IPS DF 6.9 (cell line): ENCODE results near the gene FRMD4B.
"Not testable (repeated sequence)": the region's sequence is repeated elsewhere in the genome, so short reads cannot be mapped to it uniquely, and the experiment has no call there.

Source experiments
- DNase-seq: peaks from one replicate; pipeline ENCODE4 v3.0.0-alpha.2; 2013; ENCODE audit warnings: low read depth, low spot score
- H3K27ac ChIP-seq: one replicate; pipeline ENCODE4 v1.5.1; 2013; ENCODE audit warnings: low read length, control low read depth
- H3K27me3 ChIP-seq: 2 replicates; pipeline ENCODE4 v1.6.1; 2013; ENCODE audit warnings: mild to moderate bottlenecking, low read length; ENCODE audit not compliant: control insufficient read depth, insufficient read depth
- H3K36me3 ChIP-seq: 2 replicates; pipeline ENCODE4 v1.6.1; 2013; ENCODE audit warnings: low read length; ENCODE audit not compliant: control insufficient read depth, insufficient read depth
- H3K4me1 ChIP-seq: 2 replicates; pipeline ENCODE4 v1.6.1; 2013; ENCODE audit warnings: low read length; ENCODE audit not compliant: control insufficient read depth, insufficient read depth
- H3K4me3 ChIP-seq: 2 replicates; pipeline ENCODE4 v1.5.1; 2013; ENCODE audit warnings: mild to moderate bottlenecking, low read length
- H3K9me3 ChIP-seq: 2 replicates; pipeline ENCODE4 v1.6.1; 2013; ENCODE audit warnings: low read length, inconsistent platforms; ENCODE audit not compliant: control insufficient read depth, insufficient read depth
- WGBS: extraction: QIAGEN DNeasy Blood & Tissue Kit; methylation state at CpG from one replicate; pipeline ENCODE4 v1.1.7; 2013; ENCODE audit warnings: mixed read lengths, missing lambda C conversion rate; ENCODE audit not compliant: insufficient read length, insufficient coverage; 5-methylcytosine and 5-hydroxymethylcytosine counted together

The FRMD4B gene

GRCh38 chr3:69272556-69272955, 113.3 kb downstream of the FRMD4B start:
- Histone ChIP-seq H3K27ac (no peak overlapping the region), H3K4me3 (no peak overlapping the region), H3K27me3 (no peaks in the 10 kb centered on the region), H3K9me3 (no peaks in the 10 kb centered on the region), H3K4me1 (no peaks in the 10 kb centered on the region), H3K36me3 (no peaks in the 10 kb centered on the region)
- no CpG with 5 or more reads among the region's 2 CpGs for WGBS
- no peak for DNase-seq

- Histone ChIP-seq H3K4me3 (no peak overlapping the region), H3K27ac (no peak overlapping the region), H3K9me3 (no peaks in the 10 kb centered on the region), H3K4me1 (no peaks in the 10 kb centered on the region), H3K27me3 (no peaks in the 10 kb centered on the region), H3K36me3 (no peaks in the 10 kb centered on the region)
- WGBS, result no CpG with 5 or more reads among the region's 3 CpGs
- DNase-seq, result no peak
Observed at GRCh38 chr3:69271098-69271497, 114.8 kb downstream of the FRMD4B start.

GRCh38 chr3:69266585-69266984, 119.3 kb downstream of the FRMD4B start:
- Histone ChIP-seq H3K27ac (no peak overlapping the region), H3K27me3 (no peaks in the 10 kb centered on the region), H3K36me3 (no peaks in the 10 kb centered on the region), H3K4me3 (no peak overlapping the region), H3K9me3 (no peaks in the 10 kb centered on the region), H3K4me1 (no peaks in the 10 kb centered on the region)
- DNase-seq, result no peak
- WGBS, result 100% methylated on average over 1 of the region's 2 CpGs

GRCh38 chr3:69266071-69266470, 119.8 kb downstream of the FRMD4B start:
- no CpG with 5 or more reads among the region's 2 CpGs for WGBS

GRCh38 chr3:69260843-69261405, 125.0 kb downstream of the FRMD4B start:
- not testable (repeated sequence) for H3K36me3 ChIP-seq, H3K4me3 ChIP-seq, DNase-seq, H3K9me3 ChIP-seq, H3K27ac ChIP-seq, H3K4me1 ChIP-seq, H3K27me3 ChIP-seq
- no CpG with 5 or more reads among the region's 7 CpGs for WGBS

More at GRCh38 chr3:69266071-69266470, 119.8 kb downstream of the FRMD4B start:
- DNase-seq, H3K27ac ChIP-seq, H3K27me3 ChIP-seq, H3K36me3 ChIP-seq, H3K4me1 ChIP-seq, H3K4me3 ChIP-seq, H3K9me3 ChIP-seq: not testable (repeated sequence)

GRCh38 chr3:69260216-69260787, 125.6 kb downstream of the FRMD4B start:
- H3K4me3 ChIP-seq, result no peak overlapping the region
- no peak for DNase-seq
- H3K36me3 ChIP-seq, result no peaks in the 10 kb centered on the region
- no peaks in the 10 kb centered on the region for H3K27me3 ChIP-seq
- H3K27ac ChIP-seq, result no peak overlapping the region
- no CpG with 5 or more reads among the region's 35 CpGs for WGBS
- H3K9me3 ChIP-seq, result no peaks in the 10 kb centered on the region
- no peaks in the 10 kb centered on the region for H3K4me1 ChIP-seq

- Histone ChIP-seq H3K27ac (no peak overlapping the region), H3K27me3 (no peaks in the 10 kb centered on the region), H3K4me1 (no peaks in the 10 kb centered on the region), H3K36me3 (no peaks in the 10 kb centered on the region), H3K9me3 (no peaks in the 10 kb centered on the region), H3K4me3 (no peak overlapping the region)
- DNase-seq, result no peak
- no CpG with 5 or more reads among the region's 9 CpGs for WGBS
Observed at GRCh38 chr3:69259125-69259524, 126.8 kb downstream of the FRMD4B start.

- Histone ChIP-seq H3K4me1 (no peaks in the 10 kb centered on the region), H3K36me3 (no peaks in the 10 kb centered on the region), H3K27ac (no peak overlapping the region), H3K4me3 (no peak overlapping the region), H3K9me3 (no peaks in the 10 kb centered on the region), H3K27me3 (no peaks in the 10 kb centered on the region)
- no peak for DNase-seq
- no CpG with 5 or more reads among the region's 3 CpGs for WGBS
Observed at GRCh38 chr3:69255928-69256327, 130.0 kb downstream of the FRMD4B start.

GRCh38 chr3:69254351-69254750, 131.5 kb downstream of the FRMD4B start:
- Histone ChIP-seq H3K27ac (no peak overlapping the region), H3K9me3 (no peaks in the 10 kb centered on the region), H3K4me3 (no peak overlapping the region), H3K36me3 (no peaks in the 10 kb centered on the region), H3K27me3 (no peaks in the 10 kb centered on the region), H3K4me1 (no peaks in the 10 kb centered on the region)
- no peak for DNase-seq
- WGBS, result no CpG with 5 or more reads among the region's 4 CpGs

GRCh38 chr3:69252631-69253030, 133.3 kb downstream of the FRMD4B start:
- Histone ChIP-seq H3K27ac (no peak overlapping the region), H3K36me3 (no peaks in the 10 kb centered on the region), H3K4me3 (no peak overlapping the region), H3K27me3 (peaks cover 4% of the 10 kb centered on the region; the same call in 1 of the 2 replicates), H3K4me1 (no peaks in the 10 kb centered on the region), H3K9me3 (no peaks in the 10 kb centered on the region)
- DNase-seq, result no peak
- WGBS, result no CpG with 5 or more reads among the region's 4 CpGs

- Histone ChIP-seq H3K36me3 (no peaks in the 10 kb centered on the region), H3K4me1 (no peaks in the 10 kb centered on the region), H3K9me3 (no peaks in the 10 kb centered on the region), H3K27ac (no peak overlapping the region), H3K4me3 (no peak overlapping the region), H3K27me3 (peaks cover 6% of the 10 kb centered on the region; the same call in 1 of the 2 replicates)
- WGBS, result no CpG with 5 or more reads among the region's 4 CpGs
- no peak for DNase-seq
Observed at GRCh38 chr3:69252141-69252540, 133.7 kb downstream of the FRMD4B start.
